HepG2 (cell line): Measurements from ENCODE around the gene TBC1D32. TPM values are rescaled to one million over a fixed set of nuclear protein-coding genes. Genes with fewer than 3 reads are reported as not detected.
"Not testable (repeated sequence)": the region's sequence is repeated elsewhere in the genome, so short reads cannot be mapped to it uniquely, and the experiment has no call there.

ENCODE experiments used
- ATAC-seq: fragments of 200-7000 bp; cut with Tn5 transposase; 3 replicates; pipeline ENCODE4 v1.9.1; 2020; ENCODE audit warnings: mild to moderate bottlenecking, moderate library complexity
- BruUV-seq: library from RNA; stranded (reverse); fragments of 400-500 nt; replicated peaks from 2 replicates; lab custom pipeline; 2021; lab: Mats Ljungman, UMichigan
- CTCF ChIA-PET: fragments of 300-600 bp; formaldehyde crosslinking; extraction: SDS; loops from one replicate; lab custom pipeline; 2021; ENCODE audit warnings: low total read pairs, inconsistent platforms, low intra/inter-chr PET ratio; lab: Yijun Ruan, JAX
- POLR2A ChIA-PET: fragments of 350-600 bp; sonication (Branson Sonifier 250); formaldehyde crosslinking; loops from one replicate; lab custom pipeline; 2020; ENCODE audit warnings: antibody characterized with exemption, inconsistent platforms; lab: Yijun Ruan, JAX
- DNase-seq: peaks from one replicate; pipeline ENCODE4 v3.0.0-alpha.2; 2015; ENCODE audit warnings: low spot score
- FAIRE-seq: peaks from 3 replicates; lab custom pipeline; 2011; peaks lifted over from hg19 to GRCh38; lab: Jason Lieb, UNC
- H2AFZ ChIP-seq: one replicate; pipeline ENCODE4 v1.6.1; 2011; ENCODE audit warnings: low read length, inconsistent platforms
- H3K27ac ChIP-seq: fragments of 300-600 bp; 3 replicates; pipeline ENCODE4 v1.8.0; 2011; ENCODE audit warnings: mixed run types, mild to moderate bottlenecking, mixed read lengths, low read length, inconsistent platforms; ENCODE audit not compliant: insufficient read depth; ENCODE audit errors: extremely low read length
- H3K27me3 ChIP-seq, 2 experiments: fragments of 200-600 bp in 1 of 2; 2 replicates in 1 of 2; 3 replicates in 1 of 2; pipeline versions ENCODE4 v1.6.0 to v1.8.0; 2011; ENCODE audit warnings: low read length in 2 of 2, mild to moderate bottlenecking in 2 of 2, moderate library complexity in 2 of 2, inconsistent platforms in 1 of 2; ENCODE audit not compliant: insufficient read depth in 2 of 2, control insufficient read depth in 1 of 2
- H3K36me3 ChIP-seq, 2 experiments: fragments of 200-600 bp in 1 of 2; replicated peaks in 1 of 2; 2 replicates in 1 of 2; 3 replicates in 1 of 2; pipeline versions ENCODE4 v1.5.1 to v1.8.0; 2011; ENCODE audit warnings: low read length in 2 of 2, inconsistent platforms in 1 of 2; ENCODE audit not compliant: insufficient read depth in 2 of 2, control insufficient read depth in 1 of 2
- H3K4me1 ChIP-seq: 2 replicates; pipeline ENCODE4 v1.5.1; 2012; ENCODE audit warnings: low read length, inconsistent platforms; ENCODE audit not compliant: insufficient read depth
- H3K4me2 ChIP-seq: 2 replicates; pipeline ENCODE4 v1.6.0; 2011; ENCODE audit warnings: low read depth, low read length, inconsistent platforms
- H3K4me3 ChIP-seq, 3 experiments: fragments of 200-600 bp in 1 of 3; sonication (generic), shearing (Covaris generic) in 1 of 3; replicated peaks in 1 of 3; 2 replicates each; pipeline ENCODE4 v1.5.1; 2011 to 2016; ENCODE audit warnings: low read length in 3 of 3, inconsistent platforms in 2 of 3, low read depth in 2 of 3, mild to moderate bottlenecking in 2 of 3, control low read depth in 1 of 3, mixed read lengths in 1 of 3; ENCODE audit not compliant: insufficient read depth in 1 of 3
- H3K79me2 ChIP-seq: one replicate; pipeline ENCODE4 v1.6.1; 2011; ENCODE audit warnings: low read length, inconsistent platforms; ENCODE audit not compliant: insufficient read depth
- H3K9ac ChIP-seq: 2 replicates; pipeline ENCODE4 v1.6.0; 2011; ENCODE audit warnings: mild to moderate bottlenecking, low read depth, low read length, inconsistent platforms; ENCODE audit not compliant: insufficient read depth
- H3K9me3 ChIP-seq: 2 replicates; pipeline ENCODE4 v1.5.1; 2012; ENCODE audit warnings: mild to moderate bottlenecking, low read length
- H4K20me1 ChIP-seq: 2 replicates; pipeline ENCODE4 v1.6.0; 2011; ENCODE audit warnings: inconsistent platforms, mild to moderate bottlenecking, low read length, moderate library complexity; ENCODE audit not compliant: insufficient read depth
- CEBPB ChIP-seq: IDR thresholded peaks from 2 replicates; pipeline ENCODE4 v1.6.1; 2011; ENCODE audit warnings: low read depth, low read length, improper control_type of control experiment, borderline replicate concordance
- CREB1 ChIP-seq, 2 experiments: fragments of 450-650 bp in 1 of 2; IDR thresholded peaks; 2 replicates each; pipeline ENCODE4 v1.6.1; 2016 to 2017; ENCODE audit warnings: control low read depth in 1 of 2, mild to moderate bottlenecking in 1 of 2, missing compliant biosample characterization in 1 of 2, missing genetic modification characterization in 1 of 2
- GATAD2A ChIP-seq: IDR thresholded peaks from 2 replicates; pipeline ENCODE4 v1.6.1; 2016
- LCORL ChIP-seq, 2 experiments: fragments of 450-650 bp in 1 of 2; sonication (generic) in 1 of 2; formaldehyde crosslinking in 1 of 2; IDR thresholded peaks; 2 replicates each; pipeline versions ENCODE4 v1.5.0 to v1.6.1; 2017 to 2020; ENCODE audit warnings: antibody characterized with exemption in 1 of 2, missing genetic modification reagents in 1 of 2
- MIER3 ChIP-seq: IDR thresholded peaks from 2 replicates; pipeline ENCODE4 v1.6.1; 2016; ENCODE audit warnings: missing compliant biosample characterization, borderline replicate concordance
- NFATC3 ChIP-seq: sonication (generic); formaldehyde crosslinking; IDR thresholded peaks from 2 replicates; pipeline ENCODE4 v1.5.1; 2020; ENCODE audit warnings: mild to moderate bottlenecking, missing genetic modification reagents
- STAT5B ChIP-seq: sonication (generic); formaldehyde crosslinking; IDR thresholded peaks from 2 replicates; pipeline ENCODE4 v1.4.0; 2020; ENCODE audit warnings: missing genetic modification reagents
- WGBS: methylation state at CpG from one replicate; pipeline ENCODE4 v1.1.6; 2017; ENCODE audit warnings: low lambda C conversion rate; 5-methylcytosine and 5-hydroxymethylcytosine counted together
- in situ Hi-C: cut with HindIII; loops from 2 replicates; pipeline ENCODE4 v1.10.0; 2017; ENCODE audit warnings: low pct_unique_long_range_greater_than_20kb; ENCODE audit not compliant: extremely low pct_ligation_motif_present
- intact Hi-C: fragments of 100-400 bp; cut with micrococcal nuclease; formaldehyde crosslinking; loops from one replicate; pipeline ENCODE4 v1.10.0; 2022; ENCODE audit not compliant: unreplicated experiment
- polyA plus RNA-seq, 8 experiments: library from polyadenylated mRNA; depleted of rRNA in 3 of 8; stranded (reverse) in 7 of 8; unstranded in 1 of 8; fragments of >200 nt; fragmentation: Illumina TruSeq in 4 of 8; extraction: Trizol in 4 of 8; gene quantifications; 2 replicates each; pipeline versions ENCODE4 v1.2.1 to v1.2.3, GENCODE V29; 2011 to 2016; ENCODE audit warnings: low read depth in 4 of 8, missing spikeins in 1 of 8, mixed read lengths in 1 of 8; ENCODE audit not compliant: insufficient read depth in 1 of 8
- total RNA-seq, 5 experiments: library from RNA; depleted of rRNA; stranded (reverse); fragments of >200 nt; fragmentation: Illumina TruSeq; extraction: Trizol; gene quantifications; 2 replicates each; pipeline ENCODE4 v1.2.3, GENCODE V29; 2016; ENCODE audit warnings: low read depth in 1 of 5

Gene TBC1D32
- total and polyA plus RNA-seq, 2 of the 13 experiments (the other 11 are each of a cell fraction or from before 2014, with no cell fraction given): 2.0 to 4.8 TPM

DNA sequence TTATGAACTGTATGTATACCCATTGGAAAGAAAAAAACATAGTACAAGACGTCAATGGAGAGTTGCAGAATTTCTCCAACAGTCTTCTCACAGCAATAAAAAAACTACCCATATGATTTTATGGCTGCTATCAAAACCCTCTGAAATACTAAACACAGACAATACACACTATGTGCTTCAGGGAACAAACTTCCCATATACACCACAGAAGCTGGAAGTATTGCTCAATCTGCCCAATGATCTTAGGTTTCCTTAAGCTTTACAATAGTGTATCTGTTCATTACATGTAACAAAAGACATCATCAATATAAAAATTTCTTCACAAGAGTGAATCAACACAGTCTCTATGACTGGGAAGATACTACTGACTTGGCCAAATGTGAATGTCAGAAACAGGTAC lies 150.5 kb downstream of the TBC1D32 start:
- H3K9me3 ChIP-seq: 0 out of 2 replicates have a peak, but pooled peaks cover 9% of the 10 kb centered on the region
- H4K20me1 ChIP-seq: no peaks in the 10 kb centered on the region
- in situ Hi-C loops: no loop called here
- no peak overlapping the region for H3K27ac ChIP-seq
- no peak overlapping the region for H3K4me2 ChIP-seq
- CTCF ChIA-PET: no interaction called here
- H3K4me3 ChIP-seq: no peak overlapping the region
- H3K36me3 ChIP-seq: no peaks in the 10 kb centered on the region
- no peak overlapping the region for H3K9ac ChIP-seq
- intact Hi-C loops: no loop called here
- H3K79me2 ChIP-seq: no peaks in the 10 kb centered on the region
- no peaks in the 10 kb centered on the region for H3K27me3 ChIP-seq
- BruUV-seq: no TSS peak
- H2AFZ ChIP-seq: no peak overlapping the region
- DNase-seq: no peak
- POLR2A ChIA-PET: no interaction called here
- TF ChIP-seq CEBPB (peak; percentile 62; the same call in 1 of the 2 replicates), CREB1 (IDR thresholded peaks at IDR 0.05) (no peak), CREB1 (CRISPR knock-in tag; IDR thresholded peaks at IDR 0.05) (no peak), NFATC3 (CRISPR knock-in tag) (no peak), MIER3 (CRISPR knock-in tag) (no peak), STAT5B (CRISPR knock-in tag) (no peak)
- no peaks in the 10 kb centered on the region for H3K4me1 ChIP-seq
- ATAC-seq: no peak
- WGBS: 13% methylated on average over 1 of the region's 1 CpG
- no peak for FAIRE-seq

DNA sequence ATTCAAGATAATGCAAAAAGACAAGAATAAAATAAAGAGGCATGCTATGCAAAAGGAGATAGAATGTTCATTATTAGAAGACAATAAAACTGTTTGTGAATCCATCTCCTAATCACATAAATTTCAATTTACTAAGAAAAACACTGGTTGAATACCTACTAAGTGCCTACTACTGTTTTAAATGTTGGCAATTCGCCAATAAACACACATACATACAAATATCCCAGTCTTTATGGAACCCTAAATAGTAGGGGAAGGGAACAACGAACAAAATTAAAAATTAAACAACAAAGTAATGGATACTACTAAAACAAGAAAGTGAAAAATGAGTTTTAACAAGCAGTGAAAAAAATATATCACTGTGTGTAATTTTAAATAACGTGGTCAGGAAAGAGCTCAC lies 158.5 kb downstream of the TBC1D32 start:
- Histone ChIP-seq H3K36me3 (no peaks in the 10 kb centered on the region), H3K4me1 (no peaks in the 10 kb centered on the region), H3K9ac (no peak overlapping the region), H3K27ac (no peak overlapping the region), H4K20me1 (no peaks in the 10 kb centered on the region), H3K79me2 (no peaks in the 10 kb centered on the region), H3K4me3 (no peak overlapping the region), H3K27me3 (no peaks in the 10 kb centered on the region), H2AFZ (no peak overlapping the region), H3K4me2 (no peak overlapping the region), H3K9me3 (no peaks in the 10 kb centered on the region)
- no peak for FAIRE-seq
- no peak for ATAC-seq
- no peak for DNase-seq
- ChIA-PET POLR2A (no interaction called here), CTCF (no interaction called here)
- no TSS peak for BruUV-seq
- 5% methylated on average over 3 of the region's 3 CpGs for WGBS
- intact Hi-C loops (no loop called here), in situ Hi-C loops (no loop called here)
- TF ChIP-seq LCORL (IDR thresholded peaks at IDR 0.05): peak; percentile 83
- TF ChIP-seq LCORL (CRISPR knock-in tag; IDR thresholded peaks at IDR 0.05): no peak
- no peak for TF ChIP-seq GATAD2A (CRISPR knock-in tag)

DNA sequence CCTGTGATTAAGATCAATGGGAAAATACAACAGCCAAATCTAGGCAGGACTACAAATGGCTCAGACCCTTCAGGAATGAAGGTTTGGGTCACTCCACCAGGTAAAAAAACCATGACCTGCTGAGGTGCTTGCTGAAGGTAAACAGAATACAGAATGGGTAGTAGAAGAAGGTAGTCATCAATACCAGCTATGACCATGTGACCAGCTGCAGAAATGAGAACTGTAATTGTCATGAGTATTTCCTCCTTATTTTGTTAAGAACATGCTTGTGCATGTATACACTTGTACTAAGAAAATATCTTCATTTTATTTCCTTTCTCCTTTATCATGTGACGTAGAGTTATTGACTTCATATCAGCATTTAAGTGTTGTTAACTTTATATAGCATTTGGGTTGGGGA lies 161.8 kb downstream of the TBC1D32 start:
- H3K79me2 ChIP-seq, H3K9ac ChIP-seq, H3K27ac ChIP-seq, in situ Hi-C loops, DNase-seq, H3K4me2 ChIP-seq, ATAC-seq, BruUV-seq, CTCF ChIA-PET, H3K36me3 ChIP-seq, intact Hi-C loops, H2AFZ ChIP-seq, H3K27me3 ChIP-seq, H4K20me1 ChIP-seq, FAIRE-seq, POLR2A ChIA-PET, H3K4me3 ChIP-seq, H3K4me1 ChIP-seq, H3K9me3 ChIP-seq: not testable (repeated sequence)
- 32% methylated on average over 1 of the region's 1 CpG for WGBS
